LHCN-M2 (cell line): ENCODE measurements around the gene SEMA3B. TPM values are rescaled to one million over a fixed set of nuclear protein-coding genes. Genes with fewer than 3 reads are reported as not detected.
A peak's percentile ranks its signal among the peaks of the same experiment; 100 is the strongest.
"Not testable (repeated sequence)": the region's sequence is repeated elsewhere in the genome, so short reads cannot be mapped to it uniquely, and the experiment has no call there.

ENCODE experiments used
- DNase-seq: peaks from one replicate; pipeline ENCODE4 v3.0.0-alpha.2; 2012; ENCODE audit warnings: low read depth
- total RNA-seq: library from RNA; depleted of rRNA; stranded (reverse); fragments of >200 nt; gene quantifications from 2 replicates; pipeline ENCODE4 v1.2.3, GENCODE V29; 2014

The SEMA3B gene
- total RNA-seq, 1 experiment from 2014 or later = 4.1 TPM

DNA sequence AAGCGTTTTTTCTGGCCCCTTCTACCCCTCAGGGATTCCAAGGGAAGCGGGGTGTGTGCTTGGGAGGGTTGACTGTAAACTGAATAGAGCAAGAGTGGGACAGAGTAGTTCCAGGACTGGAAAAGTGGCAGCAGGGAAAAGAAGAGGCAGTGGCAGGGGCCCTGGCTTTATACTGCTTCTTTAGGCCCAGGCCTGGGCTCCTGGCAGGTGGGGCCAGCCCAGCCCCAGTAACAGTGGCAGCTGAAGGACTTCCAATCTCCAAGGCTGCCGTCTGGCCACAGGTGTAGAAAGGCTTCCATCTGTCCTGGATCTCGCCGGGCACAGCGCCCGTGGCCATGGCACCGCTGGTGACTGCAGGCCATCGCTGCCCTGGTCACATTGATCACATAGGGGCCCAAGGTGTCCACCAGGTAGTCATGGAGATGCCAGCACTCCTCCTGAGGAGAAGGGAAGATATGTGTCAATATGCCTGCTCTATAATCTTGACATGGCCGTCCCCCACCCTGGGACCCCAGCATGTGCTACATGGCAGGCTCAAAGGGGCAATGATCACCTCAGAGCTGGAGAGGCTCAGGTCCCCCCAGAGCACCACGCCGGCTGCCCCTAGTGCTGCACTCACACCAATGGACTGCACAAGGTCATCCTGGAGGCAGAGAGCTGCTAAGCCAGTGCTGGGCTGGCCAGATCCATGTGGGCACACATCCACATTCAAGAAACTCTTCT, 24.3 kb downstream of the SEMA3B start:
- no peak for DNase-seq

DNA sequence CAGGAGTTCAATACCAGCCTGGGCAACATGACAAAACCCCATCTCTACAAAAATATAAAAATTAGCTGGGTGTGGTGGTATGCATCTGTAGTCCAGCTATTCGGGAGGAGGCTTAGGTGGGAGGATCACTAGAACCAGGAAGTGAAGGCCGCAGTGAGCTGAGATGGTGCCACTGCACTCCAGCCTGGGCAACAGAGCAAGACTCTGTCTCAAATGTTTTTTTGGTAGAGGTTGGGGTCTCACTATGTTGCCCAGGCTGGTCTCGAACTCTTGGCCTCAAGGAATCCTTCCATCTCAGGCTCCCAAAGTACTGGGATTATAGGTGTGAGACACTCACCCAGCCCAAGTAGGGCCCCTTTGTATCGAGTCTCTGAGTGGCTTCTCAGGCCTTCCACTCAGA, 25.1 kb downstream of the SEMA3B start:
- DNase-seq = no peak

DNA sequence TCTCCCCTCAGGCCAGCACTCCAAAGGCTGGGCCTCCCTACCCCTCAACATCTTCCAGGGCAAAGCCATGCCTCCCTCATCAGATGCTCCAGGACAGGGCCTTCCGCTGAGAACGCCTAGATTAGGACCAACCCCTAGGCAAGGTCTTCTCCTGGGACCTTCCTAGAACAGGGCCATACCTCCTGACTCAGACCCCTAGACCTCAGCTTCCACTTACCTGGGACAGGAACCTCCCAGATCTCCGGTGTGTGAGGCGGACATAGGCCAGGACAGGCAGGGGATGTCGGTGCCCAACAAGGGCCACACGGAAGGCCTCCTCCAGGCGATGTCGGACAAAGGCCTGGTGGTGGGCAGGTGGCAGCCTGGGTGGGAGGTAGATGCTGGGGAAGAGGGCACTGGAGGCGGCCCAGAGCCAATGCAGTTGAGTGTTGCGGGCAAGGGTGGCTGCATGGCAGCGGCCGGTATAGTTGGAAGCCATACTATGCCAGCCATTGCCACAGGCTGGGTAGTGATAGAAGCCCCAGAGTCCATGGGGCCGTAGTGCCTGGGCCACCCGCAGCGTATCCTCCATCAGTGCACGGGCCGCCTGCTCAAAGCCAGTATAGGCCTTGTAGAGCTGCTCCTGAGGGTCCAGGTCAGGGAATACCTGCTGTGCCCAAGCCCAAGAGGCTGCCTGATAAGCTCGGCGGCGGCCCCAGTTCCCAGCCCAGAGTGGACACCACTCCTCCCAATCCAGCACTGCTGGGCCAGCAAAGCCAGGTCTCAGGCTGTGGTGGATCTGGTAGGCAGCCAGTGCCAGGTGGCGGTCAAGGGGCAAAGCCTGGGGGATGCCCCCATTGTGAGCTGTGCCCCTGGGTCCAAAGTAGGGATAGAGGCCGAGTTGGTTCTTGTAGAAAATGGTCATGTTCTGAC, 25.8 kb downstream of the SEMA3B start:
- no peak for DNase-seq

DNA sequence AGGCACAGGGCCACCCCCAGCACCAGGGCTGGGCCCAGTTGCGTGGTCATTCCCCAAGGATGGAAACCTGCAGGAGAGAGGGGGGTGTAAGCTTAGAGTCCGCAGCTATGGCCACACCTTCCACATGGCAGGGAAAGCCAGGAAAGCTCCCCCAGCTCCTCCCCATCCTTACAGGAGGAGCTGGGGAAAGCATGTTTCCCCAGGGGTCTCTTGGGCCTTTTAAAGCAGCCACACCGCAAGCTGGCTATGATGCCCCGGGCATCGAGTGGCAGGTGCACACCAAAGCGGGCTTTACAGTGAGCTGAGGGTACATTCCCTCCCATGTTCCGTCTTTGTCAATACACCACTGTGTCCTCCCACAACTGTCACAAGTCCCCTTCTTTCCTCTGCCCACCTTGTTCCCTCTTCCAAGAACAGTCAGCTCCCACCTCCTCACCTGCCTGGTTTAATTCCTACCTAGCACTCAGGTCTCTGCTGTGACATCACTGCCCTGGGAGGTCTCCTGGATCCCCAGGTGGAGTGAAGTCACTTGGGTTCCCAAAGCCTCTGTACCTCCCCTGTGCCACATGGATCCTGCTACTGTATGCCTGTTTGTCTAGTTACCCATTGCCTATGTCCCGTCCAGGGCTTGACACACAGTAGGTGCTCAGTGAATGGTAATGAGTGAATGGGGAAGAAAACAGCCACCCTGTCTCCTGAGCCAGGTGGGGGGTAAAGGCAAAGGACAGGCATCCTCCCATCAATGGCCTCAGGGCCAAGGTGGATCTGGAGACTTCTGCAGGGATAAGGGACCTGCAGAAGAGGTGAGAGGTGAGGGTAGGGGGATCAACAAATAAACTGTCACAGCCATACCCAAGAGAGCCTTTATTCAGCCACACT, 26.8 kb downstream of the SEMA3B start:
- DNase-seq = no peak

DNA sequence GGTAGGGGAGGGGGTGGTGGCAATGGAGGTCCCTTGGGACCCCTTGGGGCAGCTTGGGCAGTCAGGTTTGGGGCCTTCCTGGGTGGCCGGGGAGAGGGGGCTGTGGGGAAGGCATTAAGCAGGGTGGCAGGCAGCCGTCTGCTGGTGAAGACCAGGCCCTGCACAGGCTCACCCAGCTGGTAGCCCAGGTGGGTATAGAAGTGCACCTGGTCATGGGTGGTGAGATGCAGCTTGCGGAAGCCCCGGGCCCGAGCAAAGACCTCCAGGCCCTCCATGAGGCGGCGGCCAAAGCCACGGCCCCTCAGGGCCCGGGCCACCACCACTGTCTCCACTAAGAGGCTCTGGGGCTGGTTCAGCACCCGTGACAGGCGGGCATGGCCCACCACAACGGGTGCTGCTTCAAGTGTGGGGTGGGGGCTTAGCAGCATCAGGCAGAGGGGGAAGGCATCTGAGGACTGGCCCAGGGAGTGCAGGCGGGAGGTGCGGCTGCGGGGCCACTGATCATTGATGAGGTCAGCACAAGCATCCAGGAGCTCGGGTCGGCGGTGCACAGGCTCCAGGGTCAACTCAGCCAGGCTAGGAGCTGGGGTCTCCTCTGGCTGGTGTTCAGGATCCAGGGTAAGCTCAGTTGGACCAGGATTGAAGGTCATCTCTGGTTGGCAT, 27.9 kb downstream of the SEMA3B start:
- no peak for DNase-seq

DNA sequence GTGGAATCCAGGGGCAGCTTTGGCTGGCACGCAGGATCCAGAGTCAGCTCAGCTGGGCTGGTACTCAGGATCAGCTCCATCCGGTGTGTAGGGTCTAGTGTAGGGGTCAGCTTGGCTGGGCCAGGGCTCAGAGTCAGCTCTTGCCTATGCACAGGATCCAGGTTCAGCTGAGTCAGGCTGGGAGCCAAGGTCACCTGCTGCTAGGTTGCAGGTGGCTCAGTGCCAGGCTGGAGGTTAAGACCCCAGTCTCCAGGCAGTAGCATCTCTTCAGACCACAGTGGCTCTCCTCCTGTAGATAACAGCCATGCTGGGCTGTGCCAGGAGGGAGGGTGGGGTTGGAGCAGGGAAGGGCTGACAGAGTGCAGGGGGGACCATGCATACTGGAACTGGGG, 28.4 kb downstream of the SEMA3B start:
- DNase-seq = no peak

DNA sequence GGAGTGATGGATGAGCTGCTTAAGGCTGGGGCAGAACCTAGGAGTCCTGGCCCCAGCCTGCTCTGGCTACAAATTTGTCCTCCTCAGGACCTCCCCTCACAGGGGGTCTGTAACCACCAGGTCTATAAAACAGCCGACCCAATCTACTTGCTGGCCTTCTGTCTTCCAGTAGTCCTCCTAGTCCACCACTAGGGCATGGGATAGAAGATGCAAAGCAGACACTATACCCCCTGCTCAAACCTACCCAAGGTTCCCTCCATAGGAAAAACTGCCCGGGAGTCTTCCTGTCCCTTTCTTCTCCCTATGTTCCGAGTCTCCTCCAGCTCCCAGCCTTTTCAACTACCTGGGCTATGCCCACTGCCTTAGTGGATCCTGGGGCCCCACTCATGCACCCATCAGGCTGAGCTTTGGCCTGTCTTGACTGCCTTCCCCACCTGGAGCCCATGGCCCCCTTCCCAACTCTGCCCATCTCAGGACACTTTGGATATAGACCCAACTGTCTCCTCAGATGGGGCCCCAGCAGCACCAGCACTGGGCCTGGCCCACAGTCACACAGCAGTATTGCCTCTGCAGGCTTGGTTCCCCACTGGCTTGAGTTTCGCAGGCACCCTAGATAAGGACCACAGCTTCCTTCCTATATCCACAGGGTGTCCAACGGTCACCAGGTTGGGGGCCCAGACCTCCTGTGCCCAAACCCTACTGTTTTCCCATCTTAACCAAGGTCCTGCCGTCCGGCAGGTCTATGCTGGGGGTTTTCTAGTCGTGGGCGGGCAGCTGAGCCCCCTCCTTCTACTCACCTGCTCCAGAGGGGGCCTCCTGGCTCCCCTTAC, 29.2 kb downstream of the SEMA3B start:
- no peak for DNase-seq

DNA sequence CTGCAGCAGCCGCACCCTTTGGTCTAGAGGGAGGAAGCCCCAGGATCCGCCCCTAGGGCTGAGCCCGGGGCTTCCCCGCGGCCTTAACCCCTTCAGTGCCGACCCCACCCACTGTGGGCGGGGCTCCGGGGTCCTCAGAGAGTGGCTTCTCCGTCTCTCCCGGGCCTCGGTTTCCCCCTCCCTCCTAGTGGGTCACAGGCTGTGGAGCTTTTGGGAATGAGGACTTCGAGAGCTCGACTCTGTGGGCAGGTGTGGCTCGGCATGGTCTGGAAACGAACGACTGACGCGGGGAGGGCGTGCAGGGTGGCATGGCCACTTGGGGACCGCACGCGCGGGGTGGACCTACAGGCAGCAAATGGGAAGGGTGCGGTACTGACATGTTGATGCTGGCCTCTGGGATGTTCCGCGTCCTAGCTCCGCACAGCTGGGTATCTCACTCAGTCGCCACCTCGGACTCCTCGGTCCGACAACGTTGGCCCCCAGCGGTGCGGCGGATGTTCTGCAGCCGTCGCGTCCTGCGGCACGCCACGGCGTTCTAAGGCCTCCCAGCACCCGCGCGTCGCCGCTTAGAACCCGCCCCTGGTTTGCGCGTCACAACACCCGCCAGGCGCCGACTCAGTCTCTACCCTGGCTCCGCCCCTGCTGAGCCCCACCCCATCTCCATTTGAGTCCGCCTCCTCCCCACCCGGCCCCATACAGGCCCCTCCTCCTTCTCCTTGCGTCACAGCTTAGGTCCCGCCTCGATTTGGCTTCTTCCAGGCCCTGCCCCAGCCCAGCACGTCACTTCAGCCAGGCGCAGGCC, 30.1 kb downstream of the SEMA3B start, which contains the start of the genes HYAL3 and NAA80:
TSS of gene HYAL3 (minus strand) at position 570 of the 802 bp plus-strand sequence. CDS start 3,803 bp downstream, outside the sequence.
TSS of gene NAA80 (minus strand) at position 570 of the 802 bp plus-strand sequence. CDS start 1,942 bp downstream, outside the sequence.
- DNase-seq = peak; percentile 99

DNA sequence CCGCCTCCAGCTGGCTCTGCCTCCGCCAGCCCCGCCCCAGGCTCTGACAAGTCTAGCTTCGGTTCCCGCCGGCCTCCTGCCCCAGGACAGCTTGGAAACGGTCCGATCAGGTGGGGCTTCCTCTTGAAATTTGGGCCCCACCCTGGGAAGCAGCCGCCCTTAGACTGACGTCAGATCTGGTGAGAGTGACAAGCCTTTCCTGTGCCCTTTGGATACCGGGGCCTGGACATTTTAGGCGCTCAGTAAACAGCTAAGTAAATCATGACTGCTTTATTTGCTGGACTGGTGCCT, 30.6 kb downstream of the SEMA3B start:
- DNase-seq = no peak

DNA sequence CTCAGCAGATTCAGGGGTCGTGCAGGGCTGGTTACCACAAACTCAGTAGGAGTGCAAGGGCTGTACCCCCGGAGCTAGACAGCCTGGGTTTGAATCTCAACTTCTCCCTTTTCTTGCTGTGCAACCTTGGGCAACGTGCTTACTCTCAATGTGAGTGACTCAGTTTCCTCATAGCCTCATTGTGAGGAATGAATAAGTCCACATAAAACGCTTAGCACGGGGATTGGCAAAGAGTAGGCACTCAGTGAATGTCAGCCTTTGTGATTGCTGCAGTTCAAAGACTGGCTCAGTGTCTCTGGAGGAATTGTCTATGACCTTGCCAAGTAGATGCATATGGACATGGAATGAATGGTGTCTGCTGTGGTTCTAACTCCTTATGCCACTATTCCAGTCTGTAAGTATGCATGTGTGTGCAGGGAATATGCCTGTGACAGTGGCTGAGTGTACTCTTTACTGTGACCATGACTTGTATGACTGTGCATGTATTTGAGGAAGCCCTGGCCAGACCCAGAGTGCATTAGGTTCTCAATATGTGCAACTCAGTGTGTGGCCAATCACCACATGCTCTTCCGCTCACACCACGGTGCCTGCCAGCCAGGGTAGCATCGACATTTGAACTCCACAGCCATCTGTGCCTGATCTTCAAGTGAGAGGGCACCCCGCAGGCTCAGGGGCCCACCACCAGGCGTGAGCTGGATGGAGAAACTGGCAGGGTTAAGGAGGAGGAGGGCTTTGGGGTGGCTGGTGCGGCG, 31.2 kb downstream of the SEMA3B start:
- DNase-seq = peak; percentile 23

DNA sequence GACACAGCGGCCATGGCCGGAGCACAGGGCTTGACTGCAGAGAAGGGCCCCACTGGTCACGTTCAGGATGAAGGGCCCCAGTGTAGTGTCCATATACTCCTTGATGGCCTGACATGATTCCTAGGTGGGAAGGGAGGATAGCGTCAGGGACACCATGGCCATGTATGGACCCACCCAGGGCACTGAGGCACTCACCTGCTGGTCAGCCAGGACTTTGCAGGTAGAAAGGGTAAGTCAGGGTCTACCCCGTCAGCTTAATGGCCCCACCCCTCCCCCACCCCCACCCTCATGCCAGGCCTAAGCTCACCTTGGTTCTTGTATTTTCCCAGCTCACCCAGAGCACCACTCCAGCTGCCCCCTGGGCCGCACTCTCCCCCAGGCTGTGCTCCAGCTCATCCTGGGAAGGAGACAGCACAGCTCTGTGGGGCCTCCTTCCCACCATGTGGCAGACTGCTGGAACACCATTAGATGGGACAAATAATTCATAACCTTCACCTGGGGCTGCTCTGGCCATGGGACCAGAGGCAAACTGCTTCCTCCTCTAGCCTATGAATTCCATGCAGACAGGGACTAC, 31.8 kb downstream of the SEMA3B start:
- no peak for DNase-seq

DNA sequence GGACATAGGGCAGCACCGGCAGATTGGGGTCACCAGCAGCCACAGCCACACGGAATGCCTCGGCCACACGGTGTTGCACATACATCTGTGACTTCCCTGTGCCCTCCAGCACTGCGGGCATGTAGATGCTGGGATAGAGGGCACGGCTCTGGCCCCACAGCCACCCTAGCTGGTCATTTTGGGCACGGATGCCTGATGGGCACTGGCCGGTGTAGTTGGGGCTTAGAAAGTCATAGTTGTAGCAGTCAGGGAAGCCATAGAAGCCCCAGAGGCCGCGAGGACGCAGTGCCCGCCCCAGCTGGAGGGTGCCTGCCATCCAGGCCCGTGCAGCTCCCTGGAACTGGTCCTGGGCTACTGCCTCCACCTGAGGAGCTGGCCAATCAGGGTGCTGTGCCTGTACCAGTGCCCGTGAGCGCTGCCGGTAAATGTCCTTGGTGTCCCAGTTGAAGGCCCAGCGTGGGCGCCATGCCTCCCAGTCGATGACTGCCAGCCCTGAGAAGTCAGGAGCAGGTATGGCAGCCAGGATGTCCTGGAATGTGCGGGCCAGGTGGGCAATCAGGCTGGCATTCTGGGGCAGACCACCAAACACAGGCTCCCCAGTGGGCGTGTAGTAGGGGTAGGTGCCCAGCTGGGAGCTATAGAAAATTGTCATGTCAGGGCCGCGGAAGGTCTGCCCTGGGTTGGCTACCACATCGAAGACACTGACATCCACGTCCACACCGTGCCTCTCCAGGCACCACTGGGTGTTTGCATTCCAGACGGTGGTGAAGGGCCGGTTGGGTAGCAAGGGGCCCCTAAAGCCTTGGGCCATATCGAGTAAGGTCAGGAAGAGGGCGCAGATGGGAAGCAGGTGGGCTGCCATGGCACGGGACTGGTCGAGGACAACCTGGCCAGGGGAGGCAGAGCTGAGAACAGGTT, 33.4 kb downstream of the SEMA3B start:
- no peak for DNase-seq

DNA sequence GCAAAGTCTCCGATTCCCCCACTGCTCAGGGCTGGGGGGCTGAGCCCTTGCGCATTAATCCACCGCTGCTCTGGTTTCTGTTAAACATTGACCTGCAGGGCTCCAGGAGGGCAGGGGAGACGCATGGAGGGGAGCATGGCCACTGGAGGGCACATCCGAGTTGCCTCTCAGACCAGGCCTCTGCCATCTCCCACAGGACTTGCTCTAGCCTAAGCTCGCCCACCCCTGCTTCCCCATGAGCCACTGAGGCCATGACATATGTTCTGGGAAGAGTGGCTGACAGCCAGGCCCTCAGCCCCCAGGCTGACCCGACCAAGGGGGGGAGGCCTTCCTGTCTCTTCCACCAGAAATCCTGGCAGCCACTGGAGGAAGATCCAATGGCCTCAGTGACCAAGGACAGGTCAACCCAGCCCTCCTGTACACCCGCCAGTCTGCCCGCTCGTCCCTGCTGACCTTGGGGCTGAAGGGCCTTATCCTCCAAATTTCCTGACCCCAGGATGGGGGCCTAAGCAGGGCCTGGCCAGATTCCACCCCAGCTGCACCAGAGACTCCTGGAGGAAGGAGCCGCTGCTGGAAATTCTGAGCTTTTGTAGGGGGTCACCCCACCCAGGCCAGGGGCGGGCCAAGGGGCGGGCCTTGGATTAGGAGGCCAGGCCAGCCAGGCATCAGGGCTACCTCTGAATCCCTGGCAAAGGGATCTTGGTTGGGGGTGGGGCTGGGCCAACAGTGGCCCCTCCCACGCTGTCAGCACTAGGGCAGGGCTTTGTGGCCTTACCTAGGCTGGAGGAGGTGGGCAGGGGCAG, 34.3 kb downstream of the SEMA3B start, which contains the start of gene HYAL1:
TSS of gene HYAL1 (minus strand) at position 562 of the 803 bp plus-strand sequence. CDS start 618 bp downstream, outside the sequence.
- no peak for DNase-seq

DNA sequence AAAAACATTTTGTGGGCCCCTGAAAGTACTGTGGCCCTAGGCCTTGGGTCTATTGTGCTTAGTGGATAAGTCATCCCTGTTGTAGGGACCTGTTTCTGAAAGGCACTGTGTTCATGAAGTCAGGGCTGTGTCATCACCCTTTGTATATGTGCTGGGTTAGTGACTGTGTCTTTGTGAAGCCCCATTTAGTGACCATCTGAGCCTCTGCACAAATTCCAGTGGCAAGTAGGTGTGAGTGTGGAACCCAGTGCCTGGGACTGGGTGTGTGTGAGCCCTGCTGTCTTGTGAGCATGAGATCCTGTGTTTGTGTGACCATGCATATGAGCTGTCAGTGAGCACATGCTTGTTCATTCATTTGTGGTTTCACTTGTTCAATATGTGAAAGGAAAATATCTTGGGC, 35.7 kb downstream of the SEMA3B start:
- DNase-seq = peak; percentile 16

DNA sequence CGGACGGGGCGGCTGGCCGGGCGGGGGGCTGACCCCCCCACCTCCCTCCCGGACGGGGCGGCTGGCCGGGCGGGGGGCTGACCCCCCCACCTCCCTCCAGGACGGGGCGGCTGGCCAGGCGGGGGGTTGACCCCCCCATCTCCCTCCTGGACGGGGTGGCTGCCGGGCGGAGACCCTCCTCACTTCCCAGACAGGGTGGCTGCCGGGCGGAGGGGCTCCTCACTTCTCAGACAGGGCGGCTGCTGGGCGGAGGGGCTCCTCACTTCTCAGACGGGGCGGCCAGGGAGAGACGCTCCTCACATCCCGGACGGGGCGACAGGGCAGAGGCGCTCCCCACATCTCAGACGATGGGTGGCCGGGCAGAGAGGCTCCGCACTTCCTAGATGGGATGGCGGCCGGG, 43.1 kb downstream of the SEMA3B start:
- not testable (repeated sequence) for DNase-seq

DNA sequence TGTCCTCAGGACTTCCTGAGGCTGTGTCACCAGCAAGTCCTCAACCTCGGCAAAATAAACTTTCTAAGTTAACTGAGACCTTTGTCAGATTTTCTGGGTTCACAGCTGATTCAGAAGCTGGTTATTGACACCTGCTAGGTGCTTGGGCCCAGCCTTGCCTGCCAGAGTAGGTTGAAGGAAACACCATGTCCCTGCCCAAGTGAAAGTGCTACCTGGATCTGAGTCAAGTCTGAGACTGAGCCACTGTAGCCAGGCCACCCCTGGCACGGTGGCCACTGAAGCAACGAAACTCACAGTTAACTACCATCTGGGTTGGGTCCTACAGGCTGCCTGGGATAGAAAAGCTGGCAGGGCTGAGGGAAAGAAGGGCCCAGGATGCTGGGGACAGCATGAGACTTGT, 45.4 kb downstream of the SEMA3B start:
- no peak for DNase-seq
